Keratinocyte (primary cell): ENCODE data around the gene TRAF3IP3. TPM values are rescaled to one million over a fixed set of nuclear protein-coding genes. Genes with fewer than 3 reads are reported as not detected.

Experiments used
- DNase-seq: peaks from one replicate; pipeline ENCODE4 v3.0.0-alpha.2; 2011; ENCODE audit warnings: low read depth, missing footprints, low spot score
- FAIRE-seq: peaks from 2 replicates; lab custom pipeline; 2011; peaks lifted over from hg19 to GRCh38; lab: Jason Lieb, UNC
- H2AFZ ChIP-seq: 2 replicates; pipeline ENCODE4 v1.6.0; 2012; ENCODE audit warnings: low read length, control low read depth, inconsistent platforms; ENCODE audit not compliant: control insufficient read depth
- H3K27ac ChIP-seq: 2 replicates; pipeline ENCODE4 v1.5.1; 2011; ENCODE audit warnings: low read length; ENCODE audit not compliant: control insufficient read depth, insufficient read depth
- H3K27me3 ChIP-seq: 3 replicates; pipeline ENCODE4 v1.6.0; 2011; ENCODE audit warnings: low read length; ENCODE audit not compliant: control insufficient read depth, insufficient read depth; ENCODE audit errors: extremely low read depth
- H3K36me3 ChIP-seq, 2 experiments: 2 replicates in 1 of 2; 3 replicates in 1 of 2; pipeline ENCODE4 v1.5.1; 2011; ENCODE audit warnings: low read length in 2 of 2, mild to moderate bottlenecking in 1 of 2; ENCODE audit not compliant: control insufficient read depth in 2 of 2, insufficient read depth in 2 of 2; ENCODE audit errors: extremely low read depth in 1 of 2
- H3K4me1 ChIP-seq: 3 replicates; pipeline ENCODE4 v1.5.1; 2011; ENCODE audit warnings: low read length; ENCODE audit not compliant: control insufficient read depth, insufficient read depth; ENCODE audit errors: extremely low read depth
- H3K4me2 ChIP-seq: 3 replicates; pipeline ENCODE4 v1.6.0; 2011; ENCODE audit warnings: low read depth, low read length; ENCODE audit not compliant: control insufficient read depth, insufficient read depth; ENCODE audit errors: extremely low read depth
- H3K4me3 ChIP-seq, 3 experiments: fragments of 200-600 bp in 1 of 3; sonication (generic) in 1 of 3; 2 replicates in 2 of 3; 3 replicates in 1 of 3; pipeline ENCODE4 v1.5.1; 2011 to 2016; ENCODE audit warnings: low read length in 3 of 3, mild to moderate bottlenecking in 3 of 3, control low read depth in 2 of 3, inconsistent platforms in 1 of 3, low read depth in 1 of 3, mixed read lengths in 1 of 3, mixed run types in 1 of 3, moderate library complexity in 1 of 3; ENCODE audit not compliant: control insufficient read depth in 2 of 3, insufficient read depth in 2 of 3; ENCODE audit errors: extremely low read depth in 1 of 3
- H3K79me2 ChIP-seq: 2 replicates; pipeline ENCODE4 v1.6.0; 2012; ENCODE audit warnings: low read length; ENCODE audit not compliant: control insufficient read depth, insufficient read depth
- H3K9ac ChIP-seq: 3 replicates; pipeline ENCODE4 v1.6.0; 2011; ENCODE audit warnings: low read length; ENCODE audit not compliant: control insufficient read depth, insufficient read depth; ENCODE audit errors: extremely low read depth
- H3K9me1 ChIP-seq: 3 replicates; pipeline ENCODE4 v1.6.0; 2011; ENCODE audit warnings: low read length; ENCODE audit not compliant: control insufficient read depth, insufficient read depth; ENCODE audit errors: extremely low read depth
- H3K9me3 ChIP-seq: 2 replicates; pipeline ENCODE4 v1.5.1; 2012; ENCODE audit warnings: low read depth, low read length; ENCODE audit not compliant: control insufficient read depth
- H4K20me1 ChIP-seq: 3 replicates; pipeline ENCODE4 v1.6.0; 2011; ENCODE audit warnings: low read length; ENCODE audit not compliant: control insufficient read depth, insufficient read depth; ENCODE audit errors: extremely low read depth
- EZH2 ChIP-seq: IDR thresholded peaks from one replicate; pipeline ENCODE4 v1.6.1; 2012; ENCODE audit warnings: inconsistent platforms, mild to moderate bottlenecking, low read length, moderate library complexity
- dilution Hi-C: fragments of 300-500 bp; cut with MboI; formaldehyde crosslinking; loops from one replicate; pipeline ENCODE4 v1.7.0; 2020; ENCODE audit warnings: low sequenced_read_pairs; ENCODE audit not compliant: extremely low pct_ligation_motif_present
- polyA plus RNA-seq, 5 experiments: library from polyadenylated mRNA; depleted of rRNA in 3 of 5; stranded (reverse) in 3 of 5; stranded (forward) in 1 of 5; unstranded in 1 of 5; fragments of >200 nt; gene quantifications; 1 replicate in 1 of 5; 2 replicates in 3 of 5; 3 replicates in 1 of 5; pipeline versions ENCODE4 v1.2.1 to v1.2.3, GENCODE V29; 2011 to 2012; ENCODE audit warnings: missing spikeins in 2 of 5, low read depth in 1 of 5, low replicate concordance in 1 of 5
- TF ChIP-seq, protein P1 (sequence below), 3 experiments: IDR thresholded peaks in 1 of 3; conservative IDR thresholded peaks in 1 of 3; optimal IDR thresholded peaks in 1 of 3; 2 replicates in 2 of 3; 3 replicates in 1 of 3; pipeline versions ENCODE3 to v1.5.1; 2011; ENCODE audit warnings: low read length in 3 of 3, mild to moderate bottlenecking in 3 of 3, moderate library complexity in 2 of 3, control low read depth in 1 of 3, inconsistent platforms in 1 of 3; ENCODE audit not compliant: insufficient read depth in 2 of 3; ENCODE audit errors: extremely low read depth in 1 of 3

TRAF3IP3 gene
- polyA plus RNA-seq, 1 donor (not counting 4 experiments of a cell fraction or from before 2014, with no cell fraction given): 0.16 TPM

DNA sequence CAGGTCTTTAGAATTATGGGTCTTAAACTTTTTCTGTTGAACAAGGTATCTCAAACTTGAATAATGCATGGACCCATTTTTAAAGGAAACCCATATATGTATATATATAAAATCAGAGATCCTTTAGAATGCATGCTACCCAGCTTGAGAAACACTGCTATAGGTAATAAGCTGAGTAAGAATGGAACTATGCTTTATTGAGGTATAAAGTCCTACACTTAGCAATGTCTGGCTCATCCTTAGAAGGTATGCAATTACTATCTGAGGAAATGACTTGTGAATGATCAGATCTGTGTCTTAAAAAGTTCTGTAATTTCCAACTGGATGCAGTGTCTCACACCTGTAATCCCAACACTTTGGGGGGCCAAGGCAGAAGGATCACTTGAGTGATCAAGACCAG is 11.2 kb downstream of the TRAF3IP3 start:
- H3K4me1 ChIP-seq: peaks cover 22% of the 10 kb centered on the region
- dilution Hi-C loops: no loop called here
- peaks cover 0 to 2% of the 10 kb centered on the region in 2 experiments for H3K36me3 ChIP-seq
- H3K79me2 ChIP-seq: no peaks in the 10 kb centered on the region
- no peaks in the 10 kb centered on the region for H4K20me1 ChIP-seq
- H3K4me3 ChIP-seq: no peak overlapping the region
- H3K4me2 ChIP-seq: no peak overlapping the region
- no peaks in the 10 kb centered on the region for H3K27me3 ChIP-seq
- FAIRE-seq (no peak), DNase-seq (no peak)
- H3K9me3 ChIP-seq: no peaks in the 10 kb centered on the region
- no peak overlapping the region for H3K27ac ChIP-seq
- TF ChIP-seq EZH2: no peak
- TF ChIP-seq, protein P1, sequence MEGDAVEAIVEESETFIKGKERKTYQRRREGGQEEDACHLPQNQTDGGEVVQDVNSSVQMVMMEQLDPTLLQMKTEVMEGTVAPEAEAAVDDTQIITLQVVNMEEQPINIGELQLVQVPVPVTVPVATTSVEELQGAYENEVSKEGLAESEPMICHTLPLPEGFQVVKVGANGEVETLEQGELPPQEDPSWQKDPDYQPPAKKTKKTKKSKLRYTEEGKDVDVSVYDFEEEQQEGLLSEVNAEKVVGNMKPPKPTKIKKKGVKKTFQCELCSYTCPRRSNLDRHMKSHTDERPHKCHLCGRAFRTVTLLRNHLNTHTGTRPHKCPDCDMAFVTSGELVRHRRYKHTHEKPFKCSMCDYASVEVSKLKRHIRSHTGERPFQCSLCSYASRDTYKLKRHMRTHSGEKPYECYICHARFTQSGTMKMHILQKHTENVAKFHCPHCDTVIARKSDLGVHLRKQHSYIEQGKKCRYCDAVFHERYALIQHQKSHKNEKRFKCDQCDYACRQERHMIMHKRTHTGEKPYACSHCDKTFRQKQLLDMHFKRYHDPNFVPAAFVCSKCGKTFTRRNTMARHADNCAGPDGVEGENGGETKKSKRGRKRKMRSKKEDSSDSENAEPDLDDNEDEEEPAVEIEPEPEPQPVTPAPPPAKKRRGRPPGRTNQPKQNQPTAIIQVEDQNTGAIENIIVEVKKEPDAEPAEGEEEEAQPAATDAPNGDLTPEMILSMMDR (optimal IDR thresholded peaks at IDR 0.05 in 1 of 3, IDR thresholded peaks at IDR 0.05 in 1 of 3, conservative IDR thresholded peaks at IDR 0.05 in 1 of 3; ENCODE audit: extremely low read depth in 1 of 3, insufficient read depth in 2 of 3, low read length in 3 of 3): no peak
- no peak overlapping the region for H3K9ac ChIP-seq
- H2AFZ ChIP-seq: no peak overlapping the region
- no peaks in the 10 kb centered on the region for H3K9me1 ChIP-seq

DNA sequence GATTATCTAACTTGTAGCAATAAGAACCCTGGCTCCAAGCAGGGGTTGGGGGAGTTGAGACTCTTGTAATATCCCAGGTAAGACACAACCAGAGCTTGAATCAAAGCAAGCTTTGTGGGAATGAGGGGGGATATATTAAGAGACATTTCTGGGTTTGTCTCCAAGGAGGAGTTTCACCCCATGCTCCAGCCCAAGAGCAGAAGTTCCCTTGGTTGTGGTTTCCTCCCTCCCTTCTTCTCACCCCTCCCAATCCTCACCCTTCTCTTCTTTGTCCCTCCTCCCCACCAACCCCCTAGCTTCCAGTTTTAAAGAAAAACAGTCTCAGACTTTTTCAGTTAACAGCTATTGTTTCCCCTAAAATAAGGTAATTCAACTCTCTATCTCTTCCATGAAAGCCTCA is 11.9 kb downstream of the TRAF3IP3 start:
- Histone ChIP-seq H3K36me3 (peaks cover 0 to 2% of the 10 kb centered on the region in 2 experiments), H3K4me3 (no peak overlapping the region), H3K27me3 (no peaks in the 10 kb centered on the region), H3K9me1 (no peaks in the 10 kb centered on the region), H3K4me2 (no peak overlapping the region), H3K79me2 (no peaks in the 10 kb centered on the region), H3K4me1 (peaks cover 22% of the 10 kb centered on the region), H4K20me1 (no peaks in the 10 kb centered on the region), H3K9ac (no peak overlapping the region), H3K27ac (no peak overlapping the region), H2AFZ (no peak overlapping the region), H3K9me3 (no peaks in the 10 kb centered on the region)
- FAIRE-seq: no peak
- DNase-seq: no peak
- dilution Hi-C loops: no loop called here
- TF ChIP-seq, protein P1 (optimal IDR thresholded peaks at IDR 0.05 in 1 of 3, IDR thresholded peaks at IDR 0.05 in 1 of 3, conservative IDR thresholded peaks at IDR 0.05 in 1 of 3; ENCODE audit: extremely low read depth in 1 of 3, insufficient read depth in 2 of 3, low read length in 3 of 3): no peak
- TF ChIP-seq EZH2: no peak
